ENCODE results near the gene RIMKLA.

- TF ChIP-seq ZNF263 (CRISPR knock-in tag; IDR thresholded peaks at IDR 0.05; ENCODE audit: low read depth) (no peak), CTCF (IDR thresholded peaks at IDR 0.05) (no peak), FOXP1 (CRISPR knock-in tag; IDR thresholded peaks at IDR 0.05; ENCODE audit: borderline replicate concordance) (no peak), JAZF1 (CRISPR knock-in tag; IDR thresholded peaks at IDR 0.05) (no peak), PREB (CRISPR knock-in tag; IDR thresholded peaks at IDR 0.05; ENCODE audit: borderline replicate concordance) (no peak), ZNF121 (CRISPR knock-in tag; IDR thresholded peaks at IDR 0.05) (no peak), ATF2 (CRISPR knock-in tag; IDR thresholded peaks at IDR 0.05; ENCODE audit: borderline replicate concordance, low read depth) (no peak), MLX (CRISPR knock-in tag; IDR thresholded peaks at IDR 0.05) (no peak), USF2 (CRISPR knock-in tag; IDR thresholded peaks at IDR 0.05) (no peak), ZNF281 (CRISPR knock-in tag; IDR thresholded peaks at IDR 0.05) (no peak), ZNF232 (CRISPR knock-in tag; IDR thresholded peaks at IDR 0.05) (no peak)
Observed at GRCh38 chr1:42432714-42433113, 52.1 kb downstream of the RIMKLA start.

Data from WTC11 (cell line).